Activated CD8-positive, alpha-beta memory T cell treated with anti-CD3 and anti-CD28 coated beads for 36 hours (primary cell): ENCODE results near the gene CDKL2. TPM values are rescaled to one million over a fixed set of nuclear protein-coding genes. Genes with fewer than 3 reads are reported as not detected.

Source experiments
- CTCF ChIA-PET: fragments of 350-600 bp; sonication (Branson Sonifier 250); formaldehyde crosslinking; loops from one replicate; lab custom pipeline; 2021; ENCODE audit warnings: antibody characterized with exemption; lab: Charles Lee
- POLR2A ChIA-PET: fragments of 350-600 bp; sonication (Branson Sonifier 250); formaldehyde crosslinking; loops from one replicate; lab custom pipeline; 2021; ENCODE audit warnings: antibody characterized with exemption; lab: Charles Lee
- total RNA-seq, 2 experiments: library from RNA; stranded (reverse); gene quantifications; one replicate each; pipeline ENCODE4 v1.2.3, GENCODE V29; 2021

CDKL2 gene
- total RNA-seq, 2 experiments from 2014 or later, result 0.25 to 0.53 TPM

- ChIA-PET CTCF (interaction anchor here (1.2 to 1.5 kb wide), 2 partner anchors 53 to 69 kb away, joined by 4 to 5 read pairs; partner anchors contain the start of gene USO1), POLR2A (interaction anchor here (1.1 kb wide), 1 partner anchor 18 kb away, joined by 4 read pairs; no protein-coding TSS in a partner anchor)
Measured at GRCh38 chr4:75654905-75655304, 24.6 kb upstream of the CDKL2 start.

GRCh38 chr4:75653845-75654503 is 23.6 kb upstream of the CDKL2 start:
- CTCF ChIA-PET, result interaction anchor here (0.6 to 1.5 kb wide), 4 partner anchors 54 to 622 kb away, joined by 3 to 5 read pairs (median 4); partner anchors contain the start of gene USO1
- POLR2A ChIA-PET, result interaction anchor here (1.0 to 1.8 kb wide), 2 partner anchors 20 to 139 kb away, joined by 3 to 5 read pairs; partner anchors contain the start of gene THAP6

- POLR2A ChIA-PET, result no interaction called here
- CTCF ChIA-PET, result no interaction called here
Measured at GRCh38 chr4:75644095-75644494, 13.8 kb upstream of the CDKL2 start.

GRCh38 chr4:75643651-75644050 is 13.3 kb upstream of the CDKL2 start:
- CTCF ChIA-PET, result no interaction called here
- POLR2A ChIA-PET, result no interaction called here

- ChIA-PET POLR2A (interaction anchor here (0.7 kb wide), 1 partner anchor 85 kb away, joined by 3 read pairs; the partner anchor contains the start of gene USO1), CTCF (no interaction called here)
Measured at GRCh38 chr4:75639124-75639695, 8.9 kb upstream of the CDKL2 start.

- POLR2A ChIA-PET, result no interaction called here
- CTCF ChIA-PET, result interaction anchor here (0.6 kb wide), 1 partner anchor 8 kb away, joined by 5 read pairs; no protein-coding TSS in a partner anchor
Measured at GRCh38 chr4:75637827-75638226, 7.5 kb upstream of the CDKL2 start.

GRCh38 chr4:75637176-75637575 is 6.8 kb upstream of the CDKL2 start:
- ChIA-PET CTCF (interaction anchor here (0.6 kb wide), 1 partner anchor 8 kb away, joined by 5 read pairs; no protein-coding TSS in a partner anchor), POLR2A (no interaction called here)

- CTCF ChIA-PET, result interaction anchor here (0.6 kb wide), 1 partner anchor 17 kb away, joined by 3 read pairs; no protein-coding TSS in a partner anchor
- POLR2A ChIA-PET, result no interaction called here
Measured at GRCh38 chr4:75634951-75635350, 4.6 kb upstream of the CDKL2 start.

- ChIA-PET CTCF (no interaction called here), POLR2A (no interaction called here)
Measured at GRCh38 chr4:75634281-75634680, 4.0 kb upstream of the CDKL2 start.

- ChIA-PET POLR2A (no interaction called here), CTCF (no interaction called here)
Measured at GRCh38 chr4:75633846-75634245, 3.5 kb upstream of the CDKL2 start.

GRCh38 chr4:75630937-75631329 is 605 bp upstream of the CDKL2 start:
- POLR2A ChIA-PET, result no interaction called here
- CTCF ChIA-PET, result interaction anchor here (1.3 kb wide), 1 partner anchor 166 kb away, joined by 3 read pairs; no protein-coding TSS in a partner anchor

GRCh38 chr4:75629239-75629638 is 1.1 kb downstream of the CDKL2 start:
- ChIA-PET POLR2A (no interaction called here), CTCF (interaction anchor here (0.7 kb wide), 1 partner anchor 8 kb away, joined by 5 read pairs; no protein-coding TSS in a partner anchor)

GRCh38 chr4:75623026-75623425 is 7.3 kb downstream of the CDKL2 start:
- CTCF ChIA-PET, result no interaction called here
- POLR2A ChIA-PET, result no interaction called here

GRCh38 chr4:75621715-75622114 is 8.6 kb downstream of the CDKL2 start:
- CTCF ChIA-PET, result no interaction called here
- POLR2A ChIA-PET, result interaction anchor here (0.7 kb wide), 1 partner anchor 98 kb away, joined by 3 read pairs; no protein-coding TSS in a partner anchor

- POLR2A ChIA-PET, result no interaction called here
- CTCF ChIA-PET, result interaction anchor here (0.6 kb wide), 1 partner anchor 9 kb away, joined by 3 read pairs; no protein-coding TSS in a partner anchor
Measured at GRCh38 chr4:75612306-75612705, 18.0 kb downstream of the CDKL2 start.

GRCh38 chr4:75605928-75606327 is 24.4 kb downstream of the CDKL2 start:
- ChIA-PET CTCF (interaction anchor here (0.6 kb wide), 1 partner anchor 289 kb away, joined by 3 read pairs; no protein-coding TSS in a partner anchor), POLR2A (no interaction called here)

GRCh38 chr4:75599647-75600046 is 30.7 kb downstream of the CDKL2 start:
- ChIA-PET CTCF (no interaction called here), POLR2A (no interaction called here)

GRCh38 chr4:75598390-75598789 is 31.9 kb downstream of the CDKL2 start:
- ChIA-PET CTCF (no interaction called here), POLR2A (no interaction called here)

- POLR2A ChIA-PET, result interaction anchor here (0.5 kb wide), 1 partner anchor 45 kb away, joined by 3 read pairs; no protein-coding TSS in a partner anchor
- CTCF ChIA-PET, result interaction anchor here (0.6 kb wide), 1 partner anchor 356 kb away, joined by 4 read pairs; no protein-coding TSS in a partner anchor
Measured at GRCh38 chr4:75596061-75596460, 34.3 kb downstream of the CDKL2 start.

GRCh38 chr4:75593393-75593792 is 36.9 kb downstream of the CDKL2 start:
- ChIA-PET CTCF (no interaction called here), POLR2A (no interaction called here)
